AG04449 (cell line): Measurements from ENCODE around the gene LANCL2.

Experiments
- CTCF ChIA-PET: fragments of 350-600 bp; formaldehyde crosslinking; extraction: SDS; loops from one replicate; lab custom pipeline; 2021; ENCODE audit warnings: antibody characterized with exemption; lab: Yijun Ruan, JAX
- POLR2A ChIA-PET: fragments of 400-600, 350-600 bp; formaldehyde crosslinking; extraction: SDS; loops from one replicate; lab custom pipeline; 2020; ENCODE audit warnings: antibody characterized with exemption, inconsistent platforms; lab: Yijun Ruan, JAX
- DNase-seq: peaks from one replicate; pipeline ENCODE4 v3.0.0-alpha.2; 2010; ENCODE audit warnings: low read depth, low spot score
- H3K4me3 ChIP-seq: 2 replicates; pipeline ENCODE4 v1.5.1; 2011; ENCODE audit warnings: low read depth, mild to moderate bottlenecking, control low read depth, low read length
- CTCF ChIP-seq: IDR thresholded peaks from one replicate; pipeline ENCODE4 v1.5.1; 2011; ENCODE audit warnings: mild to moderate bottlenecking, moderate library complexity, low read length, control low read depth, inconsistent platforms; ENCODE audit not compliant: insufficient read depth; ENCODE audit errors: missing control alignments

LANCL2 gene

DNA sequence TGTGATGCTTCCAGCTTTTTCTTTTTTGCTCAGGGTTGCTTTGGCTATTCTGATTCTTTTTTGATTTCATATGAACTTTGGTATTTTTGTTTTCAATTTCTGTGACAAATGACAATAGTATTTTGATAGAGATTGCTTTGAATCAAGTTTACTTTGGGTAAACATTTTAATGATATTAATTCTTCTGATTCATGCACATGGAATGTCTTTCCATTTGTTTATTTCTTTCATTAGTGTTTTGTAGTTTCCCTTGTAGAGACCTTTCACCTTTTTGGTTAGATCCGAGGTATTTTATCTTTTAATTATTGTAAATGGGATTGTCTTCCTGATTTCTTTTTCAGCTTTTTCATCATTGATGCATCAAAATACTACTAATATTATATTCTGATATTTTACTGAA is 93.2 kb downstream of the LANCL2 start:
- ChIA-PET POLR2A (no interaction called here), CTCF (no interaction called here)
- DNase-seq = no peak
- no peak overlapping the region for H3K4me3 ChIP-seq
- no peak for TF ChIP-seq CTCF

- ChIA-PET POLR2A (no interaction called here), CTCF (no interaction called here)
- H3K4me3 ChIP-seq = no peak overlapping the region
- TF ChIP-seq CTCF = no peak
- DNase-seq = no peak
Measured at GRCh38 chr7:55463686-55464262, 98.6 kb downstream of the LANCL2 start.

GRCh38 chr7:55464422-55464821 is 99.3 kb downstream of the LANCL2 start:
- no peak for DNase-seq
- POLR2A ChIA-PET = no interaction called here
- no peak overlapping the region for H3K4me3 ChIP-seq
- CTCF ChIA-PET = no interaction called here
- no peak for TF ChIP-seq CTCF

GRCh38 chr7:55465691-55466090 is 100.6 kb downstream of the LANCL2 start:
- no peak for TF ChIP-seq CTCF
- CTCF ChIA-PET = no interaction called here
- no peak overlapping the region for H3K4me3 ChIP-seq
- DNase-seq = no peak
- POLR2A ChIA-PET = no interaction called here

DNA sequence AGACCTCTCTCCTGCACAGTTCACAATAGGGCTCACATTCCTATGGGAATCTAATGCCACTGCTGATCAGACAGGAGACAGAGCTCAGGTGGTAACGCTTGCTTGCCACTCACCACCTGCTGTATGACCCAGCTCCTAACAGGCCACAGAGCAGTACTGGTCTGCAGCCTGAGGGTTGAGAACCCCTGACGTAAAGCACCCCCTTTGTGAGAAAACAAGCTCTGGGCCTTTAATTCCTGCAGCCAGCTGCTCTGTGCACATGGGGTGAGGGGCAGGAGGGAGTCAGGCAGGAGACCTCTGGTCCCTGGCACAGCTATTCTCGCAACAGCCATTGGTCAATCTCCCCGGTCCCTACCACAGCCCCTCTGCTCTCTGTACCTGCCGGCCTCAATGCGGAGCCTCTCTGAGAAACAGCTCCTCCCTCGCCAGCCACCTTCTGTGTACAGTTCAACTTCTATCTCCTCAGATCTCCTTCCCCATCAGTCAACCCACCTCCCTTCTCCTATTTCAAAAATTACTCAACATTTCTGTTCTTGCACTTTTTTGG is 102.0 kb downstream of the LANCL2 start:
- POLR2A ChIA-PET = no interaction called here
- no peak for TF ChIP-seq CTCF
- DNase-seq = no peak
- H3K4me3 ChIP-seq = no peak overlapping the region
- CTCF ChIA-PET = interaction anchor here (1.4 kb wide), 1 partner anchor 12 kb away, joined by 4 read pairs; no protein-coding TSS in a partner anchor

DNA sequence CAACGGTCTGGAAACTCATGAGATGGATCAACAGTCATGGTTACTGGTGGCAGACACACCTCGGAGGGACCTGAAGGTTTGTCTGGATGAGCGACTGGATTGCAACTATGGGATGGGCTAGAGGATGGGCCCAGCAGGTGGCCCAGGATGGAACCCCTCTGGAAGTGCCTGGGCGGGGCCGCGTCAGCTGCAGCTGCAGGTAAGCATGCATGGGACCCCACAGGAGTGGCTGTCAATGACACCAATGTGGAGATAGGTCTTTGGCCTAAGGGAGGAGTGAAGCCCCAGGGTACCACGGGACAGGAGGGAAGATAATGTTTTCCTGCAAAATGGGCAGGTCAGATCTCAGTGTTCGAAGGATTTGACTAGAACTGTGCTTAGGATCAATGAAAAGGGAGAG is 103.4 kb downstream of the LANCL2 start:
- CTCF ChIA-PET = interaction anchor here (1.1 kb wide), 1 partner anchor 188 kb away, joined by 3 read pairs; no protein-coding TSS in a partner anchor
- DNase-seq = no peak
- POLR2A ChIA-PET = no interaction called here
- H3K4me3 ChIP-seq = no peak overlapping the region
- no peak for TF ChIP-seq CTCF
